22Rv1 (cell line): ENCODE results near the gene GALC.
A peak's percentile ranks its signal among the peaks of the same experiment; 100 is the strongest.

ENCODE experiments used
- H3K27ac ChIP-seq: fragments of 450-650 bp; 2 replicates; pipeline ENCODE4 v1.5.1; 2017
- ZFX ChIP-seq: fragments of 450-650 bp; IDR thresholded peaks from 2 replicates; pipeline ENCODE4 v1.6.1; 2017; ENCODE audit warnings: antibody characterized with exemption, borderline replicate concordance
- TF ChIP-seq, protein P1 (sequence below): fragments of 450-650 bp; IDR thresholded peaks from 2 replicates; pipeline ENCODE4 v1.5.1; 2017; ENCODE audit warnings: mild to moderate bottlenecking

The GALC gene

DNA sequence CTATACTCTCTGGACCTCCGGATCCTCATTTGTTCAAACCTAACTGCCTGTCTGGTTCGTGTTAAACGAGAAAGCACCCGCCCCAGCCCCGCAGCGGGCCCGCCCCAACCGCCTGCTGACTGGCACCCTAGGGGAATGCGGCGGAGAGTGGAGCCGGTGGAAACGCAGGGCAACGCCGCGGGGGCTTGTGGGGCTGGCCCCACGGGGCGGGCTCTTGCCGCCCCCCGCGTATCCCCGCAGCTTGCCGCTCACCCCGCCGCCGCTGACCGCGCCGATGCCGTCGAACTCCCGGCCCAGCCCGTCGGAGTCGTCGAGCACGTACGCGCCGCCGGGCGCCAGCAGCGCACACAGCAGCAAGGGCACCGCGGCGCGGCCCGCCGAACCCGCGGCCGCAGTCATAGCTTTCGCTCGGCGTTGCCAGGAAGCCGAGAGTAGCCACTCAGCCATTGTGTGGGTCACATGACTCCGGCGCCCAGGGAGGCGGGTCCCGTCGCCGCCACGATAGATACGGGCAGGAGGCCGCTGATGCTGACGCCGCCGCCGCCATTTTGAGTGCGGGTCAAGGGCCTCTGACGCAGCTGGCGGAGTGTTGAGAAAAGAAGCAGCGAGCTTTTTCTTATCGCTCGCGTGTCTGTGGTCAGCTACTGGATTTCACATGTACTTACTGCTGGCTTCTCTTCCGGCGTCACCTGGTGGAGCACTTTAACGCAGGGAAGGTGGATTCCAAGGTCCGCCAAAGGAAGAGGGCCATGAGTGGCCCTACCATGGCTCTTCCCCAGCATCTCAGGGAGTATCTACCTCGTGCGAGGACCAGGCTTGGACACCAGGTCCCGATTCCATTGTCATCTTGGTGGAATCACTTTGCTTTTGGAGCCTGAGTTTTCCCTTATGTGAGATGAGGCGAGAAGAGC is at the start of gene GALC:
TSS of gene GALC (minus strand) at position 465 of the 911 bp plus-strand sequence. CDS start at position 447, 18 bp downstream.
- H3K27ac ChIP-seq, result peak within 1 kb of the TSS; percentile 52
- no peak for TF ChIP-seq ZFX
- TF ChIP-seq, protein P1, sequence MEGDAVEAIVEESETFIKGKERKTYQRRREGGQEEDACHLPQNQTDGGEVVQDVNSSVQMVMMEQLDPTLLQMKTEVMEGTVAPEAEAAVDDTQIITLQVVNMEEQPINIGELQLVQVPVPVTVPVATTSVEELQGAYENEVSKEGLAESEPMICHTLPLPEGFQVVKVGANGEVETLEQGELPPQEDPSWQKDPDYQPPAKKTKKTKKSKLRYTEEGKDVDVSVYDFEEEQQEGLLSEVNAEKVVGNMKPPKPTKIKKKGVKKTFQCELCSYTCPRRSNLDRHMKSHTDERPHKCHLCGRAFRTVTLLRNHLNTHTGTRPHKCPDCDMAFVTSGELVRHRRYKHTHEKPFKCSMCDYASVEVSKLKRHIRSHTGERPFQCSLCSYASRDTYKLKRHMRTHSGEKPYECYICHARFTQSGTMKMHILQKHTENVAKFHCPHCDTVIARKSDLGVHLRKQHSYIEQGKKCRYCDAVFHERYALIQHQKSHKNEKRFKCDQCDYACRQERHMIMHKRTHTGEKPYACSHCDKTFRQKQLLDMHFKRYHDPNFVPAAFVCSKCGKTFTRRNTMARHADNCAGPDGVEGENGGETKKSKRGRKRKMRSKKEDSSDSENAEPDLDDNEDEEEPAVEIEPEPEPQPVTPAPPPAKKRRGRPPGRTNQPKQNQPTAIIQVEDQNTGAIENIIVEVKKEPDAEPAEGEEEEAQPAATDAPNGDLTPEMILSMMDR, result no peak

- TF ChIP-seq, protein P1, result no peak
- TF ChIP-seq ZFX, result no peak
- H3K27ac ChIP-seq, result no peak overlapping the region
Measured at GRCh38 chr14:88040146-88040545, 47.2 kb upstream of the GALC start.

GRCh38 chr14:88039197-88039596 is 46.2 kb upstream of the GALC start:
- no peak overlapping the region for H3K27ac ChIP-seq
- TF ChIP-seq ZFX, result no peak
- TF ChIP-seq, protein P1, result no peak

GRCh38 chr14:88037325-88037724 is 44.3 kb upstream of the GALC start:
- no peak overlapping the region for H3K27ac ChIP-seq
- TF ChIP-seq ZFX, result no peak
- TF ChIP-seq, protein P1, result no peak

GRCh38 chr14:88036422-88036821 is 43.4 kb upstream of the GALC start:
- no peak overlapping the region for H3K27ac ChIP-seq
- no peak for TF ChIP-seq ZFX
- TF ChIP-seq, protein P1, result no peak

DNA sequence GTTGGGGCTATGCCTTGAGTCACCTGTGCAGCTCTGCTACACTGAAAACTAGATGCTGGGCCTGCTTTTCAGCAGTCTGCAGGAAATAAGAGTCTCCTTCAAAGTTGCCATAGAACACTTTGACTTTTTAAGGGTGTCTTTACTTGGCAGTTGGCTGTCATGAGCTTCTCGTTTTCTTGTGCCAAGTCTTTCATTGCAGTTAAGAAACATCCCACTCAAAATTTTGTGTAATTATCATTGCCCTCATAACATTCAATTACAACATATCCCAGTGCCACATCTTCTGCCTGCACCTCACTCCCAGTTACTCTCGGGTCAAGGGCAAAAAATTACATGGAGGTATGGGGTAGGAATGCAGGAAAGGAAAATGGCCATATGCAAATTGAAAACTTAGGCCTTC is 41.1 kb upstream of the GALC start:
- TF ChIP-seq, protein P1, result no peak
- no peak for TF ChIP-seq ZFX
- no peak overlapping the region for H3K27ac ChIP-seq

- TF ChIP-seq, protein P1, result no peak
- no peak for TF ChIP-seq ZFX
- H3K27ac ChIP-seq, result no peak overlapping the region
Measured at GRCh38 chr14:88032373-88032772, 39.4 kb upstream of the GALC start.
